K562 (cell line): ENCODE data around the gene CD79A. TPM values are rescaled to one million over a fixed set of nuclear protein-coding genes. Genes with fewer than 3 reads are reported as not detected.

Experiments
- BRD4 ChIP-seq: fragments of 200-600 bp; sonication (generic); IDR thresholded peaks from 2 replicates; pipeline ENCODE4 v1.6.1; 2017; ENCODE audit warnings: inconsistent platforms
- FOXP1 ChIP-seq: sonication (generic); formaldehyde crosslinking; IDR thresholded peaks from 2 replicates; pipeline ENCODE4 v1.8.0; 2022; ENCODE audit warnings: mild to moderate bottlenecking, missing genetic modification reagents
- HMGN3 ChIP-seq: IDR thresholded peaks from 2 replicates; pipeline ENCODE4 v1.6.1; 2011; ENCODE audit warnings: borderline replicate concordance, low read depth, mild to moderate bottlenecking, mixed read lengths, low read length; ENCODE audit not compliant: insufficient read length; ENCODE audit errors: extremely low read depth
- HNRNPUL1 ChIP-seq: fragments of 200-400 bp; formaldehyde crosslinking; IDR thresholded peaks from 2 replicates; pipeline ENCODE4 v1.6.1; 2017; ENCODE audit warnings: low read length
- MEIS2 ChIP-seq: fragments of 450-650 bp; IDR thresholded peaks from 2 replicates; pipeline ENCODE4 v1.6.1; 2014; ENCODE audit warnings: mild to moderate bottlenecking; ENCODE audit not compliant: partially characterized antibody
- NCOA1 ChIP-seq: fragments of 450-650 bp; IDR thresholded peaks from 2 replicates; pipeline ENCODE4 v1.6.1; 2016; ENCODE audit warnings: low read depth
- POLR3A ChIP-seq: IDR thresholded peaks from 2 replicates; pipeline ENCODE4 v1.6.1; 2011; ENCODE audit warnings: borderline replicate concordance, mild to moderate bottlenecking, moderate library complexity; ENCODE audit not compliant: insufficient read length, insufficient read depth; ENCODE audit errors: extremely low read depth
- POLR3G ChIP-seq: IDR thresholded peaks from 2 replicates; pipeline ENCODE4 v1.6.1; 2011; ENCODE audit not compliant: insufficient read length, insufficient replicate concordance; ENCODE audit errors: extremely low read depth
- RAD21 ChIP-seq, 2 experiments: fragments of 250-450 bp in 1 of 2; fragments of 450-650 bp in 1 of 2; sonication (Bioruptor Pico) in 1 of 2; formaldehyde crosslinking in 1 of 2; IDR thresholded peaks in 1 of 2; conservative IDR thresholded peaks in 1 of 2; 2 replicates each; pipeline versions ENCODE4 v1.4.0 to v1.8.0; 2020 to 2022; ENCODE audit warnings: mild to moderate bottlenecking in 2 of 2, moderate library complexity in 1 of 2
- RB1 ChIP-seq: fragments of 450-650 bp; IDR thresholded peaks from 2 replicates; pipeline ENCODE4 v1.6.1; 2017; ENCODE audit warnings: low read depth, mild to moderate bottlenecking
- SUPT5H ChIP-seq: fragments of 450-650 bp; IDR thresholded peaks from 2 replicates; pipeline ENCODE4 v1.6.1; 2016
- XRCC4 ChIP-seq: IDR thresholded peaks from one replicate; pipeline ENCODE4 v1.6.1; 2011; ENCODE audit not compliant: insufficient read depth, insufficient read length; ENCODE audit errors: extremely low read depth
- ZC3H8 ChIP-seq: fragments of 450-650 bp; IDR thresholded peaks from 2 replicates; pipeline ENCODE4 v1.6.1; 2017
- ZNF785 ChIP-seq: fragments of 250-450 bp; sonication (Bioruptor Pico); IDR thresholded peaks from 2 replicates; pipeline ENCODE4 v1.4.0; 2020; ENCODE audit warnings: mild to moderate bottlenecking
- polyA plus RNA-seq, 8 experiments: library from polyadenylated mRNA; depleted of rRNA in 4 of 8; stranded (reverse) in 5 of 8; unstranded in 3 of 8; fragments of >200 nt; fragmentation: Nextera tagmentation in 2 of 8; fragmentation: Illumina TruSeq in 1 of 8; extraction: Ambion mirVana in 2 of 8; extraction: Trizol in 1 of 8; gene quantifications; 2 replicates each; pipeline versions ENCODE4 v1.2.1 to v1.2.3, GENCODE V29; 2011 to 2014; ENCODE audit warnings: inconsistent platforms in 1 of 8, missing spikeins in 1 of 8
- total RNA-seq, 7 experiments: library from RNA; depleted of rRNA in 6 of 7; stranded (reverse); fragments of >200 nt in 6 of 7; fragmentation: Illumina TruSeq in 2 of 7; extraction: Trizol in 2 of 7; gene quantifications; 2 replicates each; pipeline versions ENCODE4 v1.2.1 to v1.2.3, GENCODE V29; 2011 to 2021; ENCODE audit warnings: low replicate concordance in 1 of 7
- TF ChIP-seq, protein P1 (sequence below): sonication (generic); formaldehyde crosslinking; IDR thresholded peaks from 2 replicates; pipeline ENCODE4 v1.8.0; 2023; ENCODE audit warnings: missing genetic modification reagents, mild to moderate bottlenecking, borderline replicate concordance
- TF ChIP-seq, protein P2 (sequence below): sonication (generic); formaldehyde crosslinking; IDR thresholded peaks from 2 replicates; pipeline ENCODE4 v1.8.1; 2022; ENCODE audit warnings: missing genetic modification reagents
- TF ChIP-seq, protein P3 (sequence below), 2 experiments: fragments of 450-650 bp in 1 of 2; IDR thresholded peaks; 2 replicates each; pipeline ENCODE4 v1.6.1; 2011 to 2017; ENCODE audit warnings: low read depth in 2 of 2, antibody characterized with exemption in 1 of 2, borderline replicate concordance in 1 of 2, low read length in 1 of 2, mild to moderate bottlenecking in 1 of 2, mixed read lengths in 1 of 2; ENCODE audit not compliant: control insufficient read depth in 1 of 2

Gene CD79A
- total and polyA plus RNA-seq, 9 of the 15 experiments (the other 6 are each of a cell fraction or from before 2014, with no cell fraction given) = 0.04 to 0.72 (median 0.17) TPM; not detected in 3

DNA sequence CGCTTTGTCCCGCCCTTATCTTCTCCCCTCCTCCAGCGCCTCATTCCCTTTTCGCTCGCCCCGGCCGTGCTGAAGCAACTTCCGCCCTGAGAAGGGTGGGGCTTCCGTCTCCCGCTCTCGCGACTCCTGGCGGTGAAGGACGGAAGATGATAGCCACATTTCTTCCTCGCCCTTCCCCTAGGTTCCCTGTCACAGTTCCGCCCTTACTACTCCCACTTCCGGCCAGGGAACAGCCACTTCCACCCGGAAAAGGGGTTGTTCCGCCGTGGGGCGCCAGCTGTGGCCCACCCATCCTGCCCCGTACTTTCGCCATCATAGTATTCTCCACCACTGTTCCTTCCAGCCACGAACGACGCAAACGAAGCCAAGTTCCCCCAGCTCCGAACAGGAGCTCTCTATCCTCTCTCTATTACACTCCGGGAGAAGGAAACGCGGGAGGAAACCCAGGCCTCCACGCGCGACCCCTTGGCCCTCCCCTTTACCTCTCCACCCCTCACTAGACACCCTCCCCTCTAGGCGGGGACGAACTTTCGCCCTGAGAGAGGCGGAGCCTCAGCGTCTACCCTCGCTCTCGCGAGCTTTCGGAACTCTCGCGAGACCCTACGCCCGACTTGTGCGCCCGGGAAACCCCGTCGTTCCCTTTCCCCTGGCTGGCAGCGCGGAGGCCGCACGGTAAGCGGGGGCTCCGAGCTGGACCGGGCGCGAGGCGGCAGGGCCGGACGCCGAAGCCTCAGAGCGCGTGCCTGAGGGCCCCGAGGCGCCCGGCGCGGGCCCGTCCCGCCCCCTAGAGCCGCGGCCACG, 17.3 kb upstream of the CD79A start, which contains the start of gene RPS19 (continued):
- TF ChIP-seq, protein P1, sequence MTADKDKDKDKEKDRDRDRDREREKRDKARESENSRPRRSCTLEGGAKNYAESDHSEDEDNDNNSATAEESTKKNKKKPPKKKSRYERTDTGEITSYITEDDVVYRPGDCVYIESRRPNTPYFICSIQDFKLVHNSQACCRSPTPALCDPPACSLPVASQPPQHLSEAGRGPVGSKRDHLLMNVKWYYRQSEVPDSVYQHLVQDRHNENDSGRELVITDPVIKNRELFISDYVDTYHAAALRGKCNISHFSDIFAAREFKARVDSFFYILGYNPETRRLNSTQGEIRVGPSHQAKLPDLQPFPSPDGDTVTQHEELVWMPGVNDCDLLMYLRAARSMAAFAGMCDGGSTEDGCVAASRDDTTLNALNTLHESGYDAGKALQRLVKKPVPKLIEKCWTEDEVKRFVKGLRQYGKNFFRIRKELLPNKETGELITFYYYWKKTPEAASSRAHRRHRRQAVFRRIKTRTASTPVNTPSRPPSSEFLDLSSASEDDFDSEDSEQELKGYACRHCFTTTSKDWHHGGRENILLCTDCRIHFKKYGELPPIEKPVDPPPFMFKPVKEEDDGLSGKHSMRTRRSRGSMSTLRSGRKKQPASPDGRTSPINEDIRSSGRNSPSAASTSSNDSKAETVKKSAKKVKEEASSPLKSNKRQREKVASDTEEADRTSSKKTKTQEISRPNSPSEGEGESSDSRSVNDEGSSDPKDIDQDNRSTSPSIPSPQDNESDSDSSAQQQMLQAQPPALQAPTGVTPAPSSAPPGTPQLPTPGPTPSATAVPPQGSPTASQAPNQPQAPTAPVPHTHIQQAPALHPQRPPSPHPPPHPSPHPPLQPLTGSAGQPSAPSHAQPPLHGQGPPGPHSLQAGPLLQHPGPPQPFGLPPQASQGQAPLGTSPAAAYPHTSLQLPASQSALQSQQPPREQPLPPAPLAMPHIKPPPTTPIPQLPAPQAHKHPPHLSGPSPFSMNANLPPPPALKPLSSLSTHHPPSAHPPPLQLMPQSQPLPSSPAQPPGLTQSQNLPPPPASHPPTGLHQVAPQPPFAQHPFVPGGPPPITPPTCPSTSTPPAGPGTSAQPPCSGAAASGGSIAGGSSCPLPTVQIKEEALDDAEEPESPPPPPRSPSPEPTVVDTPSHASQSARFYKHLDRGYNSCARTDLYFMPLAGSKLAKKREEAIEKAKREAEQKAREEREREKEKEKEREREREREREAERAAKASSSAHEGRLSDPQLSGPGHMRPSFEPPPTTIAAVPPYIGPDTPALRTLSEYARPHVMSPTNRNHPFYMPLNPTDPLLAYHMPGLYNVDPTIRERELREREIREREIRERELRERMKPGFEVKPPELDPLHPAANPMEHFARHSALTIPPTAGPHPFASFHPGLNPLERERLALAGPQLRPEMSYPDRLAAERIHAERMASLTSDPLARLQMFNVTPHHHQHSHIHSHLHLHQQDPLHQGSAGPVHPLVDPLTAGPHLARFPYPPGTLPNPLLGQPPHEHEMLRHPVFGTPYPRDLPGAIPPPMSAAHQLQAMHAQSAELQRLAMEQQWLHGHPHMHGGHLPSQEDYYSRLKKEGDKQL (CRISPR knock-in tag) = no peak
- TF ChIP-seq RAD21 (CRISPR knock-in tag; conservative IDR thresholded peaks at IDR 0.05 in 1 of 2, IDR thresholded peaks at IDR 0.05 in 1 of 2) (0 out of 4 replicates have a peak, but pooled peaks of 1 of the 2 experiments have one; percentile 1), FOXP1 (CRISPR knock-in tag) (peak; percentile 75; the same call in 1 of the 2 replicates), NCOA1 (peak; percentile 75), POLR3A (no peak), ZNF785 (no peak), MEIS2 (peak; percentile 54), SUPT5H (peak; percentile 94), HNRNPUL1 (no peak), RB1 (peak; percentile 94), BRD4 (0 out of 2 replicates have a peak, but pooled peaks have one; percentile 27), HMGN3 (peak; percentile 75), POLR3G (no peak), XRCC4 (no peak), ZC3H8 (0 out of 2 replicates have a peak, but pooled peaks have one; percentile 51)
- TF ChIP-seq, protein P2, sequence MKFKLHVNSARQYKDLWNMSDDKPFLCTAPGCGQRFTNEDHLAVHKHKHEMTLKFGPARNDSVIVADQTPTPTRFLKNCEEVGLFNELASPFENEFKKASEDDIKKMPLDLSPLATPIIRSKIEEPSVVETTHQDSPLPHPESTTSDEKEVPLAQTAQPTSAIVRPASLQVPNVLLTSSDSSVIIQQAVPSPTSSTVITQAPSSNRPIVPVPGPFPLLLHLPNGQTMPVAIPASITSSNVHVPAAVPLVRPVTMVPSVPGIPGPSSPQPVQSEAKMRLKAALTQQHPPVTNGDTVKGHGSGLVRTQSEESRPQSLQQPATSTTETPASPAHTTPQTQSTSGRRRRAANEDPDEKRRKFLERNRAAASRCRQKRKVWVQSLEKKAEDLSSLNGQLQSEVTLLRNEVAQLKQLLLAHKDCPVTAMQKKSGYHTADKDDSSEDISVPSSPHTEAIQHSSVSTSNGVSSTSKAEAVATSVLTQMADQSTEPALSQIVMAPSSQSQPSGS (CRISPR knock-in tag) = no peak
- TF ChIP-seq, protein P3, sequence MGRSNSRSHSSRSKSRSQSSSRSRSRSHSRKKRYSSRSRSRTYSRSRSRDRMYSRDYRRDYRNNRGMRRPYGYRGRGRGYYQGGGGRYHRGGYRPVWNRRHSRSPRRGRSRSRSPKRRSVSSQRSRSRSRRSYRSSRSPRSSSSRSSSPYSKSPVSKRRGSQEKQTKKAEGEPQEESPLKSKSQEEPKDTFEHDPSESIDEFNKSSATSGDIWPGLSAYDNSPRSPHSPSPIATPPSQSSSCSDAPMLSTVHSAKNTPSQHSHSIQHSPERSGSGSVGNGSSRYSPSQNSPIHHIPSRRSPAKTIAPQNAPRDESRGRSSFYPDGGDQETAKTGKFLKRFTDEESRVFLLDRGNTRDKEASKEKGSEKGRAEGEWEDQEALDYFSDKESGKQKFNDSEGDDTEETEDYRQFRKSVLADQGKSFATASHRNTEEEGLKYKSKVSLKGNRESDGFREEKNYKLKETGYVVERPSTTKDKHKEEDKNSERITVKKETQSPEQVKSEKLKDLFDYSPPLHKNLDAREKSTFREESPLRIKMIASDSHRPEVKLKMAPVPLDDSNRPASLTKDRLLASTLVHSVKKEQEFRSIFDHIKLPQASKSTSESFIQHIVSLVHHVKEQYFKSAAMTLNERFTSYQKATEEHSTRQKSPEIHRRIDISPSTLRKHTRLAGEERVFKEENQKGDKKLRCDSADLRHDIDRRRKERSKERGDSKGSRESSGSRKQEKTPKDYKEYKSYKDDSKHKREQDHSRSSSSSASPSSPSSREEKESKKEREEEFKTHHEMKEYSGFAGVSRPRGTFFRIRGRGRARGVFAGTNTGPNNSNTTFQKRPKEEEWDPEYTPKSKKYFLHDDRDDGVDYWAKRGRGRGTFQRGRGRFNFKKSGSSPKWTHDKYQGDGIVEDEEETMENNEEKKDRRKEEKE (IDR thresholded peaks at IDR 0.05; ENCODE audit: borderline replicate concordance in 1 of 2, control insufficient read depth in 1 of 2, low read depth in 2 of 2, low read length in 1 of 2) = no peak; a peak in 1 of 4 replicates
